ENCODE measurements around the gene DPP10.
A peak's percentile ranks its signal among the peaks of the same experiment; 100 is the strongest.

The DPP10 gene

DNA sequence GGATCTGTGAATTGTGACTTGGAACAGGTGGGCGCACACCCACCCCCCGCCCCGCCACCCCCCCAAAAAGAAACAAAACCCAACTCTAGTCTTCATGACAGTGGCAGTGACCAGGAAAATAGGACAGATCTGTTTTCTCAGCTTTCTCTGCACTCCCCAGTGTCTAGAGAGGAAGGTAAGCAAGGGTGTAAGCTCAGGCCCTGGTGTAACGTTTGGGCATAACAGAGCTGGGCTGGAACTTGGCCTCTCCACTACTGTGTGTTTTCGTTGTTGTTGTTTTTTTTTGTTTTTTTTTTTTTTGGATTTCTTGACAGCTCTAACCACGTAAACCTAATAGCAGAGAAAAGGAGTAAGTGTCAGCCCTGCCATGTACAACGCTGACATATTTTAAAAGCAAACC is 1160.8 kb downstream of the DPP10 start:
- no peak overlapping the region for H3K4me3 ChIP-seq (ENCODE audit: low read depth, low read length)
- DNase-seq (ENCODE audit: low read depth): no peak
- no peak for TF ChIP-seq CTCF (IDR thresholded peaks at IDR 0.05; ENCODE audit: control insufficient read depth, extremely low read depth, insufficient read depth)

- H3K4me3 ChIP-seq (ENCODE audit: low read depth, low read length): no peak overlapping the region
- no peak for DNase-seq (ENCODE audit: low read depth)
- TF ChIP-seq CTCF (IDR thresholded peaks at IDR 0.05; ENCODE audit: control insufficient read depth, extremely low read depth, insufficient read depth): no peak
Observed at GRCh38 chr2:115606350-115606749, 1163.9 kb downstream of the DPP10 start.

DNA sequence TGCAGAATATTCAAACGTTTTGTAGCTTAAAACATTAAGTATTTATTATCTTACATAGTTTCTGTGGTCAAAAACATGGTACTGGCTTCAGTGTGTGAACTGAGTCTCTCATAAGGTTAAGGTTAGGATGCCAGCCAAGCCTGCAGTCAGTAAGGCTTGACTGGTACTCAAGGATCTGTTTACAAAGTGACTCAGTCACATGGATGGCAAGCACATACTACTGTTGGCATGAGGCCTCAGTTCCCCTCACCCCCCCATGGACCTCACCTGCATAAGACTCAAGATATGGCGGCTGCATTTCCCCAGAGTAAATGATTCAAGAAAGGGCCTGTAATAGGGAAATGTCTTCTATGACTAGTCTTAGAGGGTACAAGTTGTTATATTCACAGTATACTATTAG is 1167.5 kb downstream of the DPP10 start:
- no peak for TF ChIP-seq CTCF (IDR thresholded peaks at IDR 0.05; ENCODE audit: control insufficient read depth, extremely low read depth, insufficient read depth)
- no peak overlapping the region for H3K4me3 ChIP-seq (ENCODE audit: low read depth, low read length)
- peak; percentile 1 for DNase-seq (ENCODE audit: low read depth)

DNA sequence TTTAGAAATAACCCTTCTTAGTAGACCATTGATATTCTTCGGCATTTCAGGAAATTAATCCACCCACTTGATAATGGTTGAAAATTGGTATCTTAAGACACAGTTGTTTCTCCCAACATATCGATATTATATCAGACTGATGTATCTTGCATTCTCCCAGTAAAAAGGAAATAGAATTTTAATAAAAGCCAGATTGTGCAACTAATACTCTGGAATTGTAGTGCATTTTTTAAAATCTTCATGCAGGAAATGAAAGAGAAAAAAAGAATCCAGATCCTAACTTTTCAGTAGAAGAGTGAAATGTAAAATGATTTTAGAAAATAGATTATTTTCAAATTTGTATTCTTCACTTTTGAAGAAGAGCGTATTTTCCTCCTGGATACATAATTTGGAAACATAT is 1168.4 kb downstream of the DPP10 start:
- TF ChIP-seq CTCF (IDR thresholded peaks at IDR 0.05; ENCODE audit: control insufficient read depth, extremely low read depth, insufficient read depth): no peak
- H3K4me3 ChIP-seq (ENCODE audit: low read depth, low read length): no peak overlapping the region
- no peak for DNase-seq (ENCODE audit: low read depth)

- TF ChIP-seq CTCF (IDR thresholded peaks at IDR 0.05; ENCODE audit: control insufficient read depth, extremely low read depth, insufficient read depth): no peak
- no peak for DNase-seq (ENCODE audit: low read depth)
- no peak overlapping the region for H3K4me3 ChIP-seq (ENCODE audit: low read depth, low read length)
Observed at GRCh38 chr2:115624332-115624731, 1181.9 kb downstream of the DPP10 start.

- no peak overlapping the region for H3K4me3 ChIP-seq (ENCODE audit: low read depth, low read length)
- DNase-seq (ENCODE audit: low read depth): no peak
- no peak for TF ChIP-seq CTCF (IDR thresholded peaks at IDR 0.05; ENCODE audit: control insufficient read depth, extremely low read depth, insufficient read depth)
Observed at GRCh38 chr2:115634578-115634977, 1192.1 kb downstream of the DPP10 start.

DNA sequence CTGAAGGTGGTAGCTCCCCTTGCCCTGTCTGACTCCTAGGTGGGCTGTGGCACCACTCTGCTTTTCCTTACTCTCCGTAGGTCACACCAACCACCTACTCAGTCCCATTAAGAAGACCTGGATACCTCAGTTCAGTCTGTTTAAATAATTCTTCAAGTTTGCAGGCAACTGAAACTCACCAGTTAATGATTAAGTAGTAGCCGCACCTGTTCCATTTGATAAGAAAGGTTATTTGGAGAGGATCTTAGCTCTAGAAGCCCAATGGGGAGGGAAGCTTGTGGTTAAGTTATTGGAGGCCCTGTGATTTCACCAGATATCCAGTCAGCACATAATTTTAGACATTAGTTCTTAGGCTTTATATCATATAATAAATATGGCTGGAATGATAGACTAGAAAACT is 1193.0 kb downstream of the DPP10 start:
- DNase-seq (ENCODE audit: low read depth): no peak
- TF ChIP-seq CTCF (IDR thresholded peaks at IDR 0.05; ENCODE audit: control insufficient read depth, extremely low read depth, insufficient read depth): no peak
- no peak overlapping the region for H3K4me3 ChIP-seq (ENCODE audit: low read depth, low read length)
